Stimulated activated CD4-positive, alpha-beta T cell treated with anti-CD3 and anti-CD28 coated beads, Interleukin-12 subunit alpha, Interleukin-12 subunit beta, amount 100 ng/mL, for 24 hours (primary cell): Measurements from ENCODE around the gene GAS6.
"Not testable (repeated sequence)": the region's sequence is repeated elsewhere in the genome, so short reads cannot be mapped to it uniquely, and the experiment has no call there.

ENCODE experiments used
- DNase-seq, 2 experiments: peaks; one replicate each; pipeline ENCODE4 v3.0.0-alpha.2; 2020; ENCODE audit warnings: low read depth in 2 of 2

GAS6 gene

DNA sequence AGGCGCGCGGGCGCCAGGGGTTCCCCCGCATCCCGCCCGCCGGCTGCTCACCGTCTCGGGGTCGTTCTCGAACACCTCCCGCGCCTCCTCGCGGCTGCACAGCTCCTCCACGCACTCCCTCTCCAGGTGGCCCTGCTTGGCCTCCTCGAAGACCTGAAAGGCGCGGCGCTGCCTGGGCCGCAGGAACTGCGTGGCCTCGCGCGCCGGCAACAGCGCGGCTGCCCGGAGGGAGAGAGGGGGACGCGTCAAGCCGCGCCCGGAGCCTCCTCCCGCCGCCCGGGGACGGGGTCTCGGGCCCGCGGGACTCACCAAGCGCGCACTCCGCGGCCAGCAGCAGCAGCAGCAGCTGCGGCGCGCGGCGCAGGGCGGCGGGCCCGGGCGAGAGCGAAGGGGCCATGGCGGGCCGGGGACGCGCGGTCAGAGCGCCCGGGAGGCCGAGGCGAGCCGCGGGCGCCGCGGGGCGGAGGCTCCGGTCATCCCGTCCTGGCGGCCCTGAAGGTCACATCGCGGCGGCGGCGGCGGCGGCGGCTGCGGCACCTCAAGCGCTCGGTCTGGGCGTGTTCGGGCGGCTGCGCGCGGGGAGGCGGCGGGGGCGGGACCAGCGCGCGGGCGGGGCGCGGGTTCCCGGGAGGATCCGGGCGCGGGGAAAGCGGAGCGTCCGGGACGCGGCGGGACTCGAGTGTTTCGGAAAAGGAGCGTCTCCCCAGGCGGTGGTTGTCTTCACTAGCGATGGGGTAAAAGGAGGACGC, at the start of gene GAS6:
Gene GAS6, minus strand, starts transcription at position 553 of the 749 bp plus-strand sequence. Its CDS starts 156 bp downstream, at position 397.
- DNase-seq: no peak

DNA sequence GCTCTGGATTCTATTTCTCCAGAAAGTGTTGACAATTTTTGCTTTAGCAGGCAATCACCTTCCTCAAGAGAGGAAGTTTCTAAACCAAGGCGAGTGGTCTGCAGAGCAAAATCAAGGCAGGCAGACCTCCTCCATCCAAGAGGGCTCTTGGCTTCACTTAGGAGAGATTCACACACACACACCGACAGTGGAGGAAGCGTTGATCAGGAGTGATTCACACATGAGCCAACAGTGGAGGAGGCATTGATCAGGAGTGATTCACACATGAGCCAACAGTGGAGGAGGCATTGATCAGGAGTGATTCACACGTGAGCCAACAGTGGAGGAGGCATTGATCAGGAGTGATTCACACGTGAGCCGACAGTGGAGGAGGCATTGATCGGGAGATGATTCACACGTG, 49.5 kb upstream of the GAS6 start:
- not testable (repeated sequence) for DNase-seq

DNA sequence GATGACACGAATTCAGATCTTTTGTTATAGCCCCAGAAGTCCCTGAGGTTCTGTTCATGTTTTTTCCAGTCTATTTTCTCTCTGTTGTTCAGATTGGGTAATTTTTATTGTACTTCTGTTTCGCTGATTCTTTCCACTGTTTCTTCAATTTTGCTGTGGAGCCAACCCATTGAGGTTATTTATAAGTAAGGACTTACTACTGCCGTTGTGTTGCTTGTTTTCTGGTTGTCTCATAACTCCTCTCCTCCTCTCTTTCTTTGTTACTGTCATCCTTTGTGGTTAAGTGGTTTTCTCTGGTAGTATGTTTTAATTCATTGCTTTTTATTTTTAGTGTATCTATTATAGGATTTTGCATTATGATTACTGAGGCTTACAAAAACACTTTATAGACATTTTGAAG, 48.7 kb upstream of the GAS6 start:
- no peak for DNase-seq

DNA sequence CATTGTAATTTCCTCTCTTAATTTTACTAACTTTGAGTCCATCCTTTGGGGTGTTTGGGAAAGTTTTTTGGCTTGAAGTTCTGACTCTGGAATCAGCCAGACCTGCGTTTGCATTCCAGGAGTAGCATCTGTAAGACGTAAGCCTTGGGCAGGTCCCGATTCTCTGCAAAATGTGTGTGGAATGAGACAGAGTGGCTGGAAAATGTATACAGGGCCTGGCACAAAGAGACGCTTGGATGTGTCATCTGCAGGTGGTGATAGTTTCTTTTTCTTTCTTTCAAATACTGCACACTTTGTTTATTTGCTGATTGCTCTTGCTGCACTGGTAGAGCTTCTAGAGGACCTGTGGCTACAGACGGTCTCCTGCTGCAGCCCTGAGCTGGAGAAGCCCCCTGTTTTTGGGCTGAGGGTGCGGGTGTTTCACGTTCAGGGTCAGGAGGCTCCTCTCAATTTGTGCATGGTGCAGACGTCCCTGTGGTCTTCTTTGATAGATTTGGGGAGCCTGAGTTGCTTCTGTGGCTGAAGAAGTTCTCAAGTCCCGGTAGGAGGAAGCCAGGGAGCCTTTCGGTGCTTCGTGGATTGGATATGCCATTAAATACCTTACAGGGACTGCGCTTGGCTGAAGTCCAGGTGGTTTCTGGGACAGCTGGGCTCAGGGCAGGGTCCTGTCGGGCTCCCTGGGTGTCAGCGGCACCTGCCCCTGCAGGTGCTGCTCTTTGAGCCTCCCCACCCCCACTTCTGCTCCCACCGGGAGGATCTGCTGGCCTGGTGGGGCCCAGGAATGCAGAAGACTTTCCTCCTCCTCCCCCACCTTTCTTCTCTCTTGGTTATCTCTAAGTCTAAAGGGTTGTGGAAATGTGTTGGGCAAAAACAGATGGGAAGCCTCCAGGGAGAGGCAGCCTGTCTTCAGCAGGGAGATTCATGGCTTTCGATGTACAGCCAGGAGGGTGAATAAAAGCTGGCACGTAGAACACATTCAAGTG, 44.0 kb upstream of the GAS6 start:
- no peak for DNase-seq

DNA sequence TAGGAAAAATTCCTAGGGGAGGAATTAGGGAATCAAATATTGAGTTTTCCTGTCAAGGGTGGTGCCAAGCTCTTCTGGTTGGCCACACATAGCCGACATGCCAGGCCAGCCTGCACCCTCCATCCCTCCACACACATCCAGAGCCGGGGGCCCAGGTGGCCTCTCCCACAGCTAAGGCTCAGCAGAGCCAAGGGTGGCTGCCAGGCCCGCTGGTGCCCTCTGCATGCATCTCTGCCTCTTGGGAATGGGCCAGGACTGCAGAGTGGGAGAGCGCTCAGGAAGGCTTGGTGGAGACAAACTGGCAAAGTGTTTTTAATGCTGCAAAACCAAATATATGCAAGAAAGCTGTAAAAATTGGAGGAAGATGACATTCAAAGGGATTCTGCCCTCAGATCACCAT, 42.7 kb upstream of the GAS6 start:
- no peak for DNase-seq

DNA sequence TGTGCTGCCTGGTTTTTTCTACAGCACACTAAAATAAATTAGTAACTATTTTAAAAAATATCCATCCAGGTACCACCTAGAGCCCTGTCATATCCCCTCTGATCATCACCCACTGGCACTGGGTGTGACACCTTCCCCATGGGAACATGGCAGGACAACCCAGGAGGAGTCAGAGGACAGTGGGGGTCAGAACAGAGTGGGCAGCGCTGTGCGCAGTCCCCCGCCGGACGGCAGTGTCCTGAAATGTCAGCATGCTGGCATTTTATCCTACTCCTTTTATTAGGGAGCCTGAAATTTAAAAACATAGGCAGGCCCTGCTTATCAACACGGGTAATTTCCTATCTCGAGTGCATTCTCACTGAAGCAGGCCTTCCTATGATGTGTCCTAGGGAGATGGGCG, 42.1 kb upstream of the GAS6 start:
- no peak for DNase-seq

DNA sequence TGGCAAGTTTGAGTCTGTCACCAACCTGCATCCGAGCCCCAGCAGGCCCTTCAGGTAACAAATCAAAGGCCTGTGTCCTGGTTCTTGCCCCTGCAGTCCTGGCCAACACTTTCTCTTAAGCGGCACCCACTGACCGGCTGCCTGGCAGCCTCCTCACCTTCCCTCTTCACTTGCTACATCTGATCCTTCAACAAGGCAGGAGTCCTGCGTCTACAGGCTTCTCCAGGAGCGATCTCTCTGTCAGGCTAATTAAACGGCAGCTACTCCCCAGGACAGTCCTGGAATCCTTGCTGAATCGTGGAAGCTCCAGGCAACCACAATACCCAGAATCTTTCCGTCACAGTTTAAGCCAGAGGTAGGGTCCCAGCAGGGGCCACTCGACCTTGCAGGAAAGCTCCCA, 41.1 kb upstream of the GAS6 start:
- DNase-seq: no peak

DNA sequence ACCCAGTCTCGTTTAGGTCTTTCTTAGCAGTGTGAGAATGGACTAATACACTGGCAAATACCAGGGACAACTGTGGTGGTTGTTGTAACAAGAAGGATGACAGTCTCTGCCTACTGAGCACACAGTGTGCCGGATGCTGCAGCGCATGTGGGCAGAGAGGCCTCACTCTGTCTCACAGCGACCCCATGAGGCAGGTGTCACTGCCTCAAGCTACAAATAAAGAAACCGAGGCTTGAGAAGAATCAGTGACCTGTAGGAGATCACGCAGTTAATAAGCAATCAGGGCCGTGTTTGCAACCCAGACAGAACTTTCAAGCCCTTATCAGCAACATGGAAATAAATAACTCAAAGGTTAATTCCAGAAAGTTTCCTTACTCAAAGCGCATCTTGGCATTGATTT, 40.5 kb upstream of the GAS6 start:
- no peak for DNase-seq

DNA sequence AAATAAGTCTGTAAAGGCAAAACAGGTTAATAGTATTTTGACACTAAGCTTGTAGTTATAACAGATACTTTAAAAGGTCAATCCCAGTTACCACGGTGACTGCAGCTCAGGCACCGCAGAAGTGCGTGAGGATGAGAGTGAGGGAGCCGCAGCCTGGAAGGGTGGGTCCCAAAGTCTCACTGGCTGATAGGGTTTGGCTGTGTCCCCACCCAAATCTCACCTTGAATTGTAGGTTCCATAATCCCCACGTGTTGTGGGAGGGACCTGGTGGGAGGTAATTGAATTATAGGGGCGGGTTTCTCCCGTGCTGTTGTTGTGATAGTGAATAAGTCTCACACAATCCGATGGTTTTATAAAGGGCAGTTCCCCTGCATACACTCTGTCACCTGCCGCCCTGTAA, 40.0 kb upstream of the GAS6 start:
- no peak for DNase-seq

DNA sequence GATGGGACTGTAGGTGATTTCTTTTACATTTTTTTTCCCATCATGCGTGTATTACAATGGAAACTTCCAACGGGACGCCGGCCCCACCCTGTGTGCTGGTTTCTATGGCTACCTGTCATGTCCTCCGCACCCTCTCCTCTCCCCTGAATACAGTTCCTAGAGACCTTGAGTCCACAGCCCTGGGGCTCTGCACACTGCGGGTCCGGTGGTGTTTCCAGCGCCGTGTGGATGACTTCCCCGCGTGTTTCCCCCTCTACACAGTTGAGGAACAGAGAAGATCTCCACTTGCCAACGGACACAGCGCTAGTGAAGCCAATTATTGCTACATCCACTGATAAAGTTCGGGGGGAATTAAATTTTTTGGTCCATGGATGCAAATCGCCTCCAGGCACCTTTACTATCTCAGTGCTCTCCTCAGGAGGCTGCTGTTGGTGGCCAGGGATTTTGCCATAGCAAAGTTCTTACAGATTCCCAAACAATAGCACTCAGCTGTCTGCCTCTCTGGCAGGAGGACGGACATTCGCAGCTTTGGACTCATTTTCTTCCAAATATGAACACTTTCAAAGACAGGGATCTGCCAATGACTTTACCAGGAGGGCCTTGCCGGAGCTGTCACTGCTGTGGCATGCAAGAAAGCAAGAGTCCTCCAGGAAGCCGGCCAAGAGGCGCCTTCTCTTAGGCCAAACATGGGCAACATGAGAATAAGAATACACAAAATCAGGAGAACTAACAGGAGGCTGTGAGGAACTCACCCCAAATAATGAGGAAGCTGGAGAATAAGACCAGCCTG, 39.3 kb upstream of the GAS6 start:
- no peak for DNase-seq

DNA sequence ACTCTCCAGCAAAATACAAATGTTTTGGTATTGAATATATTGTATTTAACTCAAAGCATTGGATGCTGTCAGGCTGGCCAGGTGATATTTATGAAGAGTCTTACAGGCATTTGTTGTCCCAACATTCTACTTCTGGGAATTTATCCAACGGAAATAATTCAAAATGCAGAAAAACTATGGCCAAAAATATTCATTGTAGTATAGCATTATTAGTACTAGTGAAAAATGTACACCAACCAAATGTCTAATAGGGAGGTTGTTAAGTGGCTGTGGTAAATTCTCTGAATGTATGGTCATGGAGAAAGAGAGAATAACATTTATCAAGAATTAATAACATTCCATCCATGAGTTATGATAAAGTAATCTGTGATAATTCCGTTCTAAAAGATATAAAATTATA, 38.6 kb upstream of the GAS6 start:
- no peak for DNase-seq

DNA sequence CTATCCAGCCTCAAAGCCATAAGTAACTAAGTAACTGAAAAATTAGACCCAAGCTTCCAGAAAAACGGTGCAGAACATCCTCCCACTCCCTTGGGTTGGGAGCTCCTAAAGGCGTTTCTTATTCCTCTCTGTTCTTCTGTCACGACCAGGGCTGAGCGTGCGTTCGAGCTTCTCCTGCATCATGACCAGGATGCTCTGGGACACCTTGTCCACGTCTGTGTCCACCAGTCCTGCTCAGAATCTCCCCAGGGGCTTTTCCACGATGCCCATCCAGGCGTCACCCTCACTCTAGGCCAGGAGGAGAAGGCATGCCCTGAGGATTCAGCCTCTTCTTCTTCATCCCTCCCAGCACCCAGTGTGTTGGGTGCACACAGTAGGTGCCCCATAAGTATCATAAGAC, 37.8 kb upstream of the GAS6 start:
- no peak for DNase-seq

DNA sequence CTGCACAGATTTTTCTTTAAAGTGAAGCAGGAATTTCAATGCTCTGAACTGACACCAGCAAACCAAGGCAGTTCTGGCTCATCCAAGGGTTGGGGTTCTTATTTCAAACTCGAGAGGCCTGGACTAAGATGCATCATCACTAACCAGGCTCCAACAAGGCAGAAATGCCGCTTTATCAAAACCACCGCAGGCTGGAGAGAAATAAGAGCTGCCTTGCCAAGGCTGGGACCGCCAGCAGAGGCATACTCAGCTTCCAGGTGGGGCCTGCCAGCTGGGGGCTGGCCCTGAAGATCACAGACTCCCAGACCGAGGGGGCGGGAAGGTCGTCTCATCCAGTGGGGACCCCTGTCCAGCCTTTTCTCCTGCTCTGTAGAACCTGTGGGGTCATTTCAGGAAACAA, 37.4 kb upstream of the GAS6 start:
- DNase-seq: no peak

DNA sequence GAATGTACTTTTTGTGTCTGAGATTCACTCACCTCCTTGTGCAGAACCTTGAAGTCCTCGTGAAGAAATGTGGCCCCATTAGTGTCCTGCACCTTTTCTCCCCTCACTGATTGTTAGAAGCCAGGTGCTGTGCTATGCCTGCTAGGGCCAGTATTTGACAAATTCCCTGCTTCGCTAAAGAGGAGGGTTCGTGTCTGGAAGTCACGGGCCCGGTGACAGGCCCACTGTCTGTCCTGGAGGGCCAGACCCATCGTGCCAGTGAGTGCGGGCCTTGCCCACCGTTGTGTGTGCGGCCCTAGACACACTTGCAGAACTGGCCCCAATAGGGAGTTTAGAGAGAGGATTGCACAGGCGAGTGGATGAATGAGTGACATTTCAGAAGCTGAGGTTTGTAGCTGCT, 36.8 kb upstream of the GAS6 start:
- DNase-seq: no peak

DNA sequence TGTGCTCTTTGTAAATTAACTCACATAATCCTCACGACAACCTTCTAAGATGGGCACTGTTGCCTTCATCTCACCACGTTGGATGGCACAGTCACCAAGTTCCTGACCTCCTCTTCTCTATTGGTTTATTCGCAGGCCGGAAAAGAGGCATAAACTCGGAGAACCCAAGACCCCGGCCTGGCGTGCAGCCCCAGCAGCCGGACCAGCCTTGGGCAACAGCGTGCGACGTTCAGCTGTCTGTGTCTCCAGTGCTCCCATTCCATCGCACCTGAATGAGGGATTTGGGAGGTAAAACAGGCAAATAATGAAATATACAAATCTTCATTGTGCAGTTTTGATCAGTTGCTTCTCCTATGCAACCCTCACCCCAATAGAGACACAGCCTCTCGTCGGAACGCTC, 34.5 kb upstream of the GAS6 start:
- DNase-seq: no peak

DNA sequence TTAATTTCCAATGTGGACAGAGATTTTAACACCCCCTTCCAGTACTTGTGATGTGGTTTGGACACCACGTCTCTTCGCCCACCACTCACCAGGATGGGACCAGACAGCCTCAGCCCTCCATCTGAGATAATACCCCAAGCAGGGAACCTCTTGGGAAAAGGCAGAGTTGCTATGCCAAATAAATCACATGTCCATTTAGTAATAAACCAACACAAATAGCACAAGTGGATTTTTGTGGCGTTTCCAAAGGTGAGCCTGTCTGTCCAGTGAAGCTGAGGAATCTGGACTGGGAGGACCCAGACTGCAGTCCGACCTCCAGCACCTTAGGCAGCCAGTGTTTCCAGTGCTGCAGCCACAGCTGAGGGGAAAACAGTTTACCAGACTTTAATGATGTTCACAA, 34.1 kb upstream of the GAS6 start:
- DNase-seq: no peak

DNA sequence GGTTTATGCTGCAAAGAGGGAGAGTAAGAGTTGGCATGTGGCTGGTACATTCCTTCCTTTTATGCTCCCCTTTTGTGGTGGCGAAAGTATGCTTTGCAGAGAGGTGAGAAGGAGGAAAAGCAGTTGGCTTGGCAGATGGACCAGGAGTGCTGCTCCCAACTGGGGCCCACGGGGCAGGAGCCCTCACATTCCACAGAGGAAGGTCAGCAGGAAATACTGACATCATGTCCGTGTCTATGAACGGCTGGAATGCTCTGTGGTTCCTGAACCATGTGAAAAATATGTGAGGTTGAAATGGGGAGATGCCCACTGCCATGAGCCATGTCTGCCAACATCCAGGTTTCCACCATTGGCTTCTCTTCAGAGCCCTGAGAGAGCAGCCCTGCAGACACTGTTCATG, 33.3 kb upstream of the GAS6 start:
- no peak for DNase-seq

DNA sequence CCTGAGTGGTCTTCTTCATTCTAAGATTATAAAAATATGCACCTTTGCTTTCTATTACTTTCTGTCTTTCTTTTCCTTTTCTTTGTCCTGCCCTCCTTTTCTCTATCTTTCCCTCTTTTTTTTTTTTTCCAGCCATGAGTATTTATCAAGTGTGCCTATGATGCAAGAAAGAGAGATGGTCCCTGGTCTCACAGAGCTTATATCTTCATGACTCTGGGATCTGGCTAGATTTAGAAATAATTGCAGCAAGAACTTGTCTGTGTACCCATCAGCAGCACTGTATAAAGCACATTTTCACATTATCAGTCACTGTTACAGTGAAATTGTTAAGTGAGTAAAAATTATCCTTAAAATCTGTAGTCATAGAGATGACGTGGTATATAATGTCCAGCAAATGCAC, 31.6 kb upstream of the GAS6 start:
- no peak for DNase-seq

DNA sequence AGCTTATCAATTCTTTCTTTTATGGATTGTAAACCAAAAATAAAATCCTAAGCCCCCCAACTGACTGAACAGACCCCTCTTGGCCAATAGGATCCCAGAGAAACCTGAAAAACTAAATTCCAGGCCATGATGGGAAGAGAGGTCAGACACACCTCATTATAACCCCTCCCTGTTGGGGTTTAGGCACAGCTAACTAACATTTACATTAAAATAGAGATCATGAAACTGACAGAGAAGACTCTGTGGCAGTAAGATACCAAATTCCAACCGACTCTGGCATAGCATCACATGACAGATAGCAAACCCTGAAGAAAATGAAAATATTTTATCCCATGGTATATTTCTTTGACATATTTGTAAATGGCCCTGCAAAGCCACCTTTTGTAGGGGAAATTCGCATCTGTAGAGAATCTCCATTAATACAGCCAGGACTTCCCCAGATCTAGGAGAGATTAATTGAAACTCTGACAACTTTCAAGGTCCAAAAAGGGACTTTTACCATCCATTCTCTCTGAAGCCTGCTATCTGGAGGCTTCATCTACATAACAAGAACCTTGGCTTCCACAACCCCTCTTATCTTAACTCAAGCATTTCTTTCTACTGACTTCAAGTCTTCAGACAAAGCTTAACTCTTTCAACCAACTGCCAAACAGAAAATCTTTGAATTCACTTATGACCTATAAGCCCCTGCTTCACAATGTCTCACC, 27.1 kb upstream of the GAS6 start:
- no peak for DNase-seq

DNA sequence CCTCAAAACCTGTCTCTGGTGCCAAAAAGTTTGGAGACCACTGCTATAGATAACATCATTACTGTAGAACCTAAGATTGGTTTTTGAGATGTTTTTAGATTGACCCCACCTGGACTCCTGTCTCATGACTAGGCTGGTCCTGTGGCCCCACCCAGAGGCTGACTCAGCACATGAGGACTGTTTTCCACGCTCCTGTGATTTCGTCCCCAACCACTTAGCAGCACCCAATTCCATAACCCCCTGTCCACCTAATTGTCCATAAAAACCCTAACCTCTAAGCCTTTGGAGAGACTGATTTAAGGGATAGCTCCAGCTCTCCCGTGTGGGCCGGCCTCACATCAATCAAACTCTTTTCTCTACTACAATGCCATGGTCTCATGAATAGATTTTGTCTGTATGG, 25.6 kb upstream of the GAS6 start:
- DNase-seq: no peak

DNA sequence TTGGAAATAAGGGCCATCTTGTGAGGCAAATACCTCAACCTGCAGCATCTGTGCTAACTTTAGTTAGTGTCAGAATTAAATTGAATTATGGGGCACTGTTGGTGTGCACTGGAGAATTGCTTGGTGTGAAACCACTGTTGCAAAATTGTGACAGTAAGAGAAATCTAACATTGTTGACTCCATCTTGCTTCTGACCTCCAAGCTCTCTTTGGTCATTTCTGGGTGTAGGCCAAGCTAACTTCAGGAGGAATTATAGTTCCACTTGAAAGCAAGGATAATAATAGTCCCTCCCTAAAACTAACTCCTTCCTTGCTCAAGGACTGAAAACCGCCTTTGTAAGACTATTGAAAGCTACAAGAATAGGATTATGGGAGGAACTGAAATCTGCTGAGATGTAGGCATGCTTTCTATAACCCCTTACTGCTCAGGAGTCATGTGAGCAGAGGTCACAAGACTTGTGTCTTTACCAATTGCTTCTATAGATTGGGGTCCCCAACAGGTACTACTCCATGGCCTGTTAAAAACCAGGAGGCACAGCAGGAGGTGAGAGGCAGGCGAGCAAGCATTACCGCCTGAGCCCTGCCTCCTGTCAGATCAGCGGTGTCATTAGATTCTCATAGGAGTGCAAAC, 24.9 kb upstream of the GAS6 start:
- no peak for DNase-seq
